GM18505 (cell line): ENCODE measurements around the gene MAPK13.

Source experiments
- ATAC-seq: cut with Tn5 transposase; IDR thresholded peaks from one replicate; pipeline ENCODE4 v1.9.1; 2021; ENCODE audit not compliant: unreplicated experiment
- POLR2A ChIP-seq: IDR thresholded peaks from 4 replicates; pipeline ENCODE4 v1.6.1; 2011; ENCODE audit warnings: borderline replicate concordance; ENCODE audit not compliant: insufficient read depth, insufficient read length; ENCODE audit errors: extremely low read depth

Gene MAPK13

DNA sequence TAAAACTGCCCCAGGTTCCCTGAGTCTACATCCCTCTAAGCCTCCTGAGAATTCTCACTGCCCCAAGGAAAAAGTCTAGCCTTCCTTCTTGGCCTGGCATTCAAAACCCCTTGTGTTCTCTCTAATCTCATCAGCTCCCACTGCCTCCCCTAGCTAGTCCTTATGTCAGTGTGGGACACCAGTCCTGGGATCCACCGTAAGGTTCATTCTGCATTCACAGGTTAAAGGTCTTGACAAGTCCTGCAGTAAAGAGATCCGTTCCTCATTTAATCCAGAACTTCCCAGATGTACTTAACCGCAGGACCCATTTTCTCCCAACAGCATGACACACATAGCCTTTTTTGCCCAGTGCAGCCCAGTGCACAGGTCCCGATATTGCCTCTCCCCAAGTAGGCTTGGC is 11.6 kb downstream of the MAPK13 start:
- TF ChIP-seq POLR2A: no peak
- no peak for ATAC-seq

GRCh38 chr6:36142971-36143838 is 12.9 kb downstream of the MAPK13 start:
- no peak for TF ChIP-seq POLR2A
- ATAC-seq: no peak

DNA sequence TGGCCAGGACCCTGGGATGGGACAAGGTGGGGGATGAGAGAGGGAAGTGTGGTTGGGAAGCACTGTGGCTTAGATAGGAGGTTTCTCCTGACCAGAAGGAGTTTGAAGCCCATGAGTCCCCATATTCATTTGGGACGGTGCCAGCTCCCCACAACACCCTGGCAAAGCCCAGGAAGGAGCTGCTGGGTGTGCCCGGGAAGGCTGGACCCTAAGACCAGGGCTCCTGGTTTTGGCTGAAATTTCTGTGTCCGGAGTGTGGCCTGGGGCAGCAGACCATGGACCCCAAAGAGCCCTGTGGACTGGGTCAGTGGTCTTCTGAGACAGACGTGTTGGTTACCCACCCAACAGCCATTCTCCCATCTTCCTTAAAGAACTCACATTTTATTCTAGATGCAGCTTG is 15.2 kb downstream of the MAPK13 start:
- no peak for ATAC-seq
- no peak for TF ChIP-seq POLR2A

- no peak for TF ChIP-seq POLR2A
- ATAC-seq: no peak
These were observed 17.0 kb downstream of the MAPK13 start for GRCh38 chr6:36147294-36147693.

GRCh38 chr6:36149476-36149875 is 19.2 kb downstream of the MAPK13 start:
- no peak for TF ChIP-seq POLR2A
- ATAC-seq: no peak

- no peak for ATAC-seq
- TF ChIP-seq POLR2A: no peak
These were observed 20.0 kb downstream of the MAPK13 start for GRCh38 chr6:36150283-36150682.

DNA sequence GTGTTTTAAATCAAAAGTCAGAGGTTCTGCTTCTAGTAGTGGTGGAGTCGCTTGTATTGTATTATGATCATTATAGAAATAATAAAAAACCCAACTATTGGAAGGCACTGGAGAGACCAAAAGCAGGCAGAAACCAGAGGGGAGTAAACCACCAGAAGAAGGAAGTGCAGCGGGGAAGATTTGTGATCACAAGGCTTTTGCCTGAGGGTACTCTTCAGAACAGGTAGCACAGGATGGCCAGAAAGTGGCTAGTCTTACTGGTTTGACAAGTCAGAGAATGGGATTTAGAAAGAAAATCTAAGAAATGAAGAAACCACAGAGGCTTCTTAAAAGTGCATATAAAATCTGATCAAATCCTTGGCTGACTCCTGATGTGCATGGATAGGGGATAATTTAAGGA is 24.0 kb downstream of the MAPK13 start:
- ATAC-seq: no peak
- no peak for TF ChIP-seq POLR2A

DNA sequence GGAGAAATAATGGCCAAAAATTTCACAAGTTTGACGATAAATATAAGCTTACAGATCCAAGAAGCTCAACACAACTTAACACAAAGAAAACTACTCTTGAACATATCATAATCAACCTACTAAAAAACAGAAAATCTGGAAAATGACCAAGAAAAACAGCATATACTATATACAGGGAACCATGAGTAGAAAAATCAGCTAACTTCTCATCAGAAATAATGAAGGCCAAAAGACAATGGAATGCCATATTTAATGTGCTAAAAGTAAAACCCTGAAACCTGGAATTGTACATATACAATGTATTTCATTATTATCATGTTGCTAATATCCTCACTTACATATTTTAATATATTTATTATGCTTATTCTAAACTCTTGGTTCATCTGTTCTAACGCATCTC is 25.3 kb downstream of the MAPK13 start:
- no peak for TF ChIP-seq POLR2A
- ATAC-seq: no peak

DNA sequence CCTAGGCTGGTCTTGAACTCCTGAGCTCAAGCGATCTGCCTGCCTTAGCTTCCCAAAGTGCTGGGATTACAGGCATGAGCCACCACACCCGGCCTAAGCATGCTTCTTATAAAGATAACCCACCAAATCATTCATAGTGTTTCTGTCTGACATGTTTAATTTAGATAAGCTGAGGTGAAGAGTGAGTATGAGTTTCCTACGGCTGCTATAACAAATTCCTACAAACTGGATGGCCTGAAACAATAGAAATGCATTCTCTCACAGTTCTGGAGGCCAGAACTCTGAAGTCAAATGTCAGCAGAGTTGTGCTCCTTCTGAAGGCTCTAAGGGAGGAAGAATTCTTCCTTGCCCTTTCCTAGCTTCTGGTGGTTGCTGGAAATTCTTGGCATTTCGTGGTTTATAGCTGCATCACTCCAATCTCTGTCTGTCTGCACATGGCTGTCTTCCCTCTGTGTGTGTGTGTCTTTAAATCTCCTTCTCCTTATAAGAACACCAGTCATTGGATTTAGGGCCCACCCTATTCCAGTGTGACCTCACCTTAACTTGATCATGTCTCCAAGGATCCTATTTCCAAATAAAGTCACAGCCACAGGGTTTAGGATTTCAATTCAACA is 29.9 kb downstream of the MAPK13 start:
- no peak for ATAC-seq
- no peak for TF ChIP-seq POLR2A

- TF ChIP-seq POLR2A: no peak
- ATAC-seq: no peak
These were observed 39.0 kb downstream of the MAPK13 start for GRCh38 chr6:36169023-36170007.

- no peak for ATAC-seq
- no peak for TF ChIP-seq POLR2A
These were observed 40.4 kb downstream of the MAPK13 start for GRCh38 chr6:36170704-36171103.

GRCh38 chr6:36171573-36171972 is 41.3 kb downstream of the MAPK13 start:
- TF ChIP-seq POLR2A: no peak
- ATAC-seq: no peak

- TF ChIP-seq POLR2A: no peak
- ATAC-seq: no peak
These were observed 46.9 kb downstream of the MAPK13 start for GRCh38 chr6:36177166-36177565.
